HUES48 (cell line): ENCODE results near the gene ZBTB8A.
"Not testable (repeated sequence)": the region's sequence is repeated elsewhere in the genome, so short reads cannot be mapped to it uniquely, and the experiment has no call there.

ENCODE experiments used
- H3K27ac ChIP-seq: one replicate; pipeline ENCODE4 v1.7.0; 2013; ENCODE audit warnings: low read depth, low read length, inconsistent platforms
- H3K27me3 ChIP-seq: 2 replicates; pipeline ENCODE4 v1.6.1; 2013; ENCODE audit warnings: mild to moderate bottlenecking, low read length; ENCODE audit not compliant: control insufficient read depth, insufficient read depth
- H3K36me3 ChIP-seq: 2 replicates; pipeline ENCODE4 v1.6.1; 2013; ENCODE audit warnings: low read length; ENCODE audit not compliant: control insufficient read depth, insufficient read depth
- H3K4me1 ChIP-seq: 2 replicates; pipeline ENCODE4 v1.6.1; 2013; ENCODE audit warnings: mild to moderate bottlenecking, low read length; ENCODE audit not compliant: control insufficient read depth, insufficient read depth
- H3K4me3 ChIP-seq: 2 replicates; pipeline ENCODE4 v1.5.1; 2013; ENCODE audit warnings: mild to moderate bottlenecking, low read depth, low read length
- H3K9ac ChIP-seq: 2 replicates; pipeline ENCODE4 v1.6.1; 2013; ENCODE audit warnings: mild to moderate bottlenecking, low read depth, low read length, moderate library complexity
- H3K9me3 ChIP-seq: 2 replicates; pipeline ENCODE4 v1.6.1; 2013; ENCODE audit warnings: low read length; ENCODE audit not compliant: control insufficient read depth, insufficient read depth

Gene ZBTB8A

DNA sequence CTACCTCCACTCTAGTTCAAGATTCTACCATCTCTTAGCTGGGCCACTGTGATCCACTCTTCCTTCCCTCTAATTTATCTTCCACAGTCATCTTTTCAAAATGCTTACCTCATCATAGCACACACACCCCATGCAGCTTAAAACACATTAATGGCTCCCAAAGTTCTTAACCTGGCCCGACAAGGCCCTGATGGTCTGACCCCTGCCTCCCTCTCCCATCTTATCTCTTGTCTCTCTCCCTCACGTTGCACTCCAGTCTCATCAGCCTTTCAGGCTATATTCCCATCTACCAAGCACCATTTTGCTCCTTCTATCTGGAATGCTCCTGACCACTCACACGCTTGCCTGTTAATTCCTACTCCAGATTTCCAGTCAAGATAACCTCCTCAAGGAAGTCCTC lies 2.5 kb upstream of the ZBTB8A start:
- H3K4me1 ChIP-seq, result peaks cover 8% of the 10 kb centered on the region
- H3K4me3 ChIP-seq, result no peak overlapping the region
- H3K27ac ChIP-seq, result no peak overlapping the region
- no peaks in the 10 kb centered on the region for H3K36me3 ChIP-seq
- no peaks in the 10 kb centered on the region for H3K9me3 ChIP-seq
- H3K9ac ChIP-seq, result no peak overlapping the region
- H3K27me3 ChIP-seq, result peaks cover 7% of the 10 kb centered on the region; the same call in 1 of the 2 replicates

DNA sequence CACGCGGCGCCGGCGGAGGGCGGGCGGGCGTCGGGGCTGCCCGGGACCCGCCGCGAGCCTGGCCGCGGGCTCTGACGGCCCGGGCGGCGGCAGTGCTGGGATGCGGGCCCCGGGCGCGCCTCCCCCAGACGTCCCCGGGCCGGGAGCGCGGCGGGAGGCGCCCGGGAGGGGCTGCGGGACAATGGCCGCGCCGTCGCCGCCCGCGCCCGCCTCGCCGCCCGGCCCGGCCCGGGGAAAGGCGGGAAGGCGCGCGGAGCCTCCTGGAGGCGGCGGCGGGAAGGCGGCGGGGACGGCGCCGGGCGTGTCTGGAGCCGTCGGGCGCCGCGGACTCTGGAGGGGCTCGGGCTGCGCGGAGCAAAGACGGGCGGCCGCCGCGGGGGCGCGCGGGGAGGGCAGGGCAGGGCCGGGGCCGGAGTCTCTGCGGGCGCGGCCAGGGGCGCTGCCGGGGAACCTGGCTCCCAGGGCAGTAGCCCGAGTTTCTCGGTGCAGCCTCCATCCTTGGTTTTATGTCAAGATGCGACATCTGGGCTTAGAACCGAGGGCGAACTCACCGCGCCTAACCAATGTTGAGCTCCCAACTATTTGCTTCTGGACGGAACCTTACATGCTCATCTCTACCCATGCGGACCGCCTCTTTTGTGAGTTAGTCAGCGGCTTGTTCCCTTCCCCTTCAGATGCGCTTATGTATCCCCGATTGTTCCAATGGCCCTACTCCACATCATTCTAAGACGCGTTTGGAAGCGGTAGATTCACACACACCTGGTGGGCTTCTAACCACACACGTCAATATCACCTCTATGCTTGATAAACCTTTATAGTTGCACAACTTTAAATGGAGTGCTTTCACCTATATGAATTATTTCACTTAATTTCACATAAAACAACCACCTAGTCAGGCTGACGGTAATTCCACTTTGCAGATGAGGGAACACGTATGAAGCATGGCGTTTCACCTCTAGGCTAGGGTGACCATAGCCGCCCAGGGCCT lies 651 bp downstream of the ZBTB8A start:
- H3K27me3 ChIP-seq, result peaks cover 7% of the 10 kb centered on the region; the same call in 1 of the 2 replicates
- peak overlapping the region; percentile 70 for H3K9ac ChIP-seq
- H3K27ac ChIP-seq, result peak overlapping the region; percentile 81
- no peaks in the 10 kb centered on the region for H3K9me3 ChIP-seq
- H3K4me1 ChIP-seq, result peaks cover 8% of the 10 kb centered on the region
- peak overlapping the region; percentile 68 for H3K4me3 ChIP-seq
- H3K36me3 ChIP-seq, result no peaks in the 10 kb centered on the region

DNA sequence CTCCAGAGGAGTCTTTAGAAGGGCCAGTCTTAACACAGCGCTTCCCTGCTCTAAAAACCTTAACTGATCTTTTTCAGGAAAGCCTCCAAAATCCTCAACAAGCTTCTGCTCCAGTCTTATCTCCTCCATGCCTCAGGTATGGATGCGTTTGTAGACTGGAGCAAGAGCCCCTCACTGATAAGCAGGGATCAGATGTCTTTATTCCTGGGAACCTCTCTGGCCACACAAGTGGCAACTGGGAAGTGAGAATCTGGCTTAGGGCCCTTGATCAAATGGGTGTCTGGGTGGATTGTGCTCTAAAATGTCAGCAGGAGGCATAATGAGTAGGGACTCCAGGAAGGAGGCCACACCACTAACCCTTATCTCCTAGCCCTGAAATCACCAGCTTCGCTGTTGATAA lies 1.4 kb downstream of the ZBTB8A start:
- Histone ChIP-seq H3K36me3 (no peaks in the 10 kb centered on the region), H3K9ac (peak overlapping the region; percentile 70; the same call in 1 of the 2 replicates), H3K27ac (peak overlapping the region; percentile 26), H3K4me1 (peaks cover 8% of the 10 kb centered on the region), H3K4me3 (peak overlapping the region; percentile 68), H3K27me3 (peaks cover 7% of the 10 kb centered on the region; the same call in 1 of the 2 replicates), H3K9me3 (no peaks in the 10 kb centered on the region)

DNA sequence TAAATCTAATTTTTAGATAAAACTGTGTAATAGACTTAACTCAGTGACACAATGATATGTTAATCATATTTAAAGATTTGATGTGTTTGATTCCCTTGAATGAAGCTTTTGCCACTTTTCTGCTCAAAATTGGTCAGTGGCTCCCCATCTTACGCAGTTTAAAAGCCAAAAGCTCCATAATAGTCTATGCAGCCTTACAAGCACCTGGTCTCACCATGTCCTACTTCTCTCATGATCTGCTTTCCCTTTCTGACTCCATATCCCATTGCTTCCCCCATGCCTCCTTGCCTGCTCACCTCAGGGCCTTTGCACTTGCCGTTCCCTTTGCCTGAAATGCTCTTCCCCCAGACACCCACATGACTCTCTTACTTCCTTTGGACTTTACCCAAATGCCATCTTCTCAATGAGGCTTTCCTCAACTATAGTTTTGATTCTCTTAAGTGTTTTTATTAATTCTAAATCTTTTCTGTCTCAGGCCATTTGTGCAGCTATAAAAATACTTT lies 1.9 kb downstream of the ZBTB8A start:
- Histone ChIP-seq H3K4me3 (peak overlapping the region; percentile 68; the same call in 1 of the 2 replicates), H3K27ac (no peak overlapping the region), H3K36me3 (no peaks in the 10 kb centered on the region), H3K27me3 (peaks cover 7% of the 10 kb centered on the region; the same call in 1 of the 2 replicates), H3K9ac (no peak overlapping the region), H3K4me1 (peaks cover 8% of the 10 kb centered on the region), H3K9me3 (no peaks in the 10 kb centered on the region)

DNA sequence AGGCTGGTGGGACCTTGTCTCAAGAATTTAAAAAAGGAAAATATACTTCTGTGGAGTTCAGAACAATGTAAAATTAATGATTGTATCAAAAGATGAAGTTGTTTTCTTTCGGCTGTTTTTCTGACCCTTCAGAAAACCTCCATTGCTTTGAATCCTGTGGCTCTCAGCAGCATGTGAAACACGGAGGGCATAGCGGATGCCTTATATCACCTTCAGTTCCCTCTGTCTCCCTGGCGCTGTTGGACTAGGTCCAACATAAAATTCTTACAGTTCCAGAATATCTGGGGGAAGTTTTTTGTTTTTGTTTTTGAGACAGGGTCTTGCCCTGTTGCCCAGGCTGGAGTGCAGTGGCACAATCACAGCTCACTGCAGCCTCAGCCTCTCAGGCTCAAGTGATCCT lies 7.4 kb downstream of the ZBTB8A start:
- H3K4me1 ChIP-seq, result no peaks in the 10 kb centered on the region
- no peak overlapping the region for H3K4me3 ChIP-seq
- H3K9ac ChIP-seq, result no peak overlapping the region
- H3K27me3 ChIP-seq, result no peaks in the 10 kb centered on the region
- H3K9me3 ChIP-seq, result no peaks in the 10 kb centered on the region
- no peaks in the 10 kb centered on the region for H3K36me3 ChIP-seq
- H3K27ac ChIP-seq, result no peak overlapping the region

DNA sequence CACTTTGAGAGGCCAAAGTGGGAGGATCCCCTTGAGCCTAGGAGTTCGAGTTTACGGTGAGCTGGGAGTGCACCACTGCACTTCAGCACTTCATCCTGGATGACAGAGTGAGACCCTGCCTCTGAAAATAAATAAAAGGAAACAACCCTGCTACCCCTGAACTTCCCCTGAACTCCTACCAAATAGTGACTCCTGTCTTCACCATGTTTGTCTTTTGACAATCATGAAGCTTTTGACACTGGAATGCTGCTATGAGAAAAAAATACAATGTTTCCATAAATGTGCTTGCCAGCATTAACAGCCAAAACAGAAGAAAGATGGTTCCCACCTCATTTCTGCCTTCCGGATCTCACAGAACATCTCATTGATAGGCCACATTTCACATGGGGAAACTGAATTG lies 10.4 kb downstream of the ZBTB8A start:
- no peaks in the 10 kb centered on the region for H3K27me3 ChIP-seq
- H3K36me3 ChIP-seq, result 0 out of 2 replicates have a peak, but pooled peaks cover 4% of the 10 kb centered on the region
- H3K9me3 ChIP-seq, result no peaks in the 10 kb centered on the region
- no peak overlapping the region for H3K27ac ChIP-seq
- no peak overlapping the region for H3K4me3 ChIP-seq
- no peaks in the 10 kb centered on the region for H3K4me1 ChIP-seq
- H3K9ac ChIP-seq, result no peak overlapping the region

DNA sequence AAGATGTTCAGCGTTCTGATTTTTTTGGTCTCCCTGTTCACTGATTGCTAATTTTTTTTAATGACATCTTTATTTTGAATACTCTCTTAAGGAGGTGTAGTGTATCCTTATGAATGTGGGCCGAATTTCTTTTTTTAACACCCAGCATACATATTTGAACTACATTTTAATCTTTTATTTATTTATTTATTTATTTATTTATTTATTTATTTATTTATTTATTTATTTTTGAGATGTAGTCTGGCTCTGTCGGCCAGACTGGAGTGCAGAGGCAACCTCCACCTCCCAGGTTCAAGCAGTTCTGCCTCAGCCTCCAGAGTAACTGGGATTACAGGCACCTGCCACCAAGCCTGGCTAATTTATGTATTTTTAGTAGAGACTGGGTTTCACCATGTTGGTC lies 15.1 kb downstream of the ZBTB8A start:
- no peak overlapping the region for H3K27ac ChIP-seq
- H3K27me3 ChIP-seq, result no peaks in the 10 kb centered on the region
- no peak overlapping the region for H3K4me3 ChIP-seq
- no peaks in the 10 kb centered on the region for H3K4me1 ChIP-seq
- H3K9ac ChIP-seq, result no peak overlapping the region
- no peaks in the 10 kb centered on the region for H3K9me3 ChIP-seq
- peaks cover 27% of the 10 kb centered on the region for H3K36me3 ChIP-seq

DNA sequence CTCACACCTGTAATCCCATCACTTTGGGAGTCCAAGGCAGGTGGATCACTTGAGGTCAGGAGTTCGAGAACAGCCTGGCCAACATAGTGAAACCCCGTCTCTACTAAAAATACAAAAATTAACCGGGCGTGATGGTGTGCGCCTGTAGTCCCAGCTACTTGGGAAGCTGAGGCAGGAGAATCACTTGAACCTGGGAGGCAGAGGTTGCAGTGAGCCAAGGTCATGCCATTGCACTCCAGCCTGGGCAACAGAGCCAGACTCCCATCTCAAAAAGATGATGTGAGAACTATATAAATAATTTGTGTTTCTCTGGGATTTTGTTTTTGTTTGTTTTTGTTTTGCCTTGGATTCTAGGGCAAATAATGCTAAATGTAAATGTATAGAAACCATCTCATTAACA lies 17.8 kb downstream of the ZBTB8A start:
- H3K9ac ChIP-seq, H3K27ac ChIP-seq, H3K4me3 ChIP-seq, H3K9me3 ChIP-seq, H3K4me1 ChIP-seq, H3K27me3 ChIP-seq: not testable (repeated sequence)
- peaks cover 44% of the 10 kb centered on the region for H3K36me3 ChIP-seq

DNA sequence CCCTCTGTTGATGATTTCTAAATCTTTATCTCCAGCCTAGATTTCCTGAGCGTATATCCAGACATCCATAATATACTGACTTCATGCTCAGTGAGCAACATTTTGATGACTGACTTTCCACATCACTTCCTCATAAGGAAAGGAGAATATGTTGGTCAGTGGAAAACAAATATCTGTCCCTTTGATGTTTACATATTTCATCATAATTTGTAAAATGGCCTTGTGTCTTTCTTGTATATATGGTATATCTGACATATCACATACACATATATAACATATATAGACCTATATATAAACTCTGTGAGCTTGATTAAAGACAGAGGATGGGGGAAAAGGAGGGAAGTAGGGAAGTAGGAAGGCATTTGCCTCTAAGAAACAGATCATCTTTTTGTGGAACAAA lies 18.6 kb downstream of the ZBTB8A start:
- Histone ChIP-seq H3K27me3 (no peaks in the 10 kb centered on the region), H3K4me1 (no peaks in the 10 kb centered on the region), H3K4me3 (no peak overlapping the region), H3K27ac (no peak overlapping the region), H3K9me3 (no peaks in the 10 kb centered on the region), H3K36me3 (peaks cover 44% of the 10 kb centered on the region), H3K9ac (no peak overlapping the region)

DNA sequence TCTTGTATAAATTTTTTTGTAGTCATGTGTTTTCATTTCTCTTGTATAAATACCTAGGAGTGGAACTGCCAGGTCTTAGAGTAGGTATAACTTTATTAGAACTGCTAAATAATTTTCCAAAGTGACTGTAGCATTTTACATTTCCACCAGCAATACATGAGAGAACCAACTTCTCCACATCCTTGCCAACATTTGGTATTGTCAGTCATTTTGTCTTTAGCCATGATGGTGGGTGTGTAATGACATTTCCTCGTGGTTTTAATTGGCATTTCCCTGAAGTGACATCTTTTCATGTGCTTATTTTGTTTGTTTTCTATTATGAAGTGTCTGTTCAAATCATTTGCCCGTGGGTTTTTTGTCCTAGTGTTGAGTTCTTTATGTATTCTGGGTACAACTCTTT lies 29.7 kb downstream of the ZBTB8A start:
- Histone ChIP-seq H3K27me3 (no peaks in the 10 kb centered on the region), H3K27ac (no peak overlapping the region), H3K9ac (no peak overlapping the region), H3K4me1 (no peaks in the 10 kb centered on the region), H3K9me3 (no peaks in the 10 kb centered on the region), H3K4me3 (no peak overlapping the region), H3K36me3 (peaks cover 4% of the 10 kb centered on the region; the same call in 1 of the 2 replicates)

DNA sequence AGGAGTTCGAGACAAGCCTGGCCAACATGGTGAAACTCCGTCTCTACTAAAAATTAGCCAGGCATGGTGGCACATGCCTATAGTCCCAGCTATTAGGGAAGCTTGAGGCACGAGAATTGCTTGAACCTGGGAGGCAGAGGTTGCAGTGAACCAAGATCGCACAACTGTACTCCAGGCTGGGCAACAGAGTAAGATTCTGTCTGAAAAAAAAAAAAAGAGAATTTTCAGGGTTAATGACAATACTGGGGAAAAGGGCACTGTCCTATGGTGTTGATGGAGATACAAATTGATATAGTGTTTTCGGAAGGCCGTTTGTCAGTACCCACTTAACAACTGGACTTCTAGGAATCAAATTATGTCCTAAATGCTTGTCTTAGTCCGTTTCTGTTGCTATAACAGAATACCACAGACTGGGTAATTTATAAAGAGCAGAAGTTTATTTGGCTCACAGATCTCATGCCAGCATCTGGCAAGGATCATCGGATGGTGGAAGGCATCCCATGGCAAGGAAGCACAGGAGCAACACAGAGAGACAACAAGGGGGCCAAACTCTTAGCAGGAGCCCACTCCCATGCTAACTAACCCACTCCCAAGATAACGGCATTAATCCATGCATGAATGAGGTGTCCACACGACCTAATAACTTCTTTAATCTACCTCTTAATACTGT lies 41.3 kb downstream of the ZBTB8A start:
- Histone ChIP-seq H3K4me1 (no peaks in the 10 kb centered on the region), H3K4me3 (no peak overlapping the region), H3K9ac (no peak overlapping the region), H3K9me3 (no peaks in the 10 kb centered on the region), H3K27me3 (no peaks in the 10 kb centered on the region), H3K27ac (no peak overlapping the region), H3K36me3 (no peaks in the 10 kb centered on the region)
